GM12878 (cell line): ENCODE measurements around the gene CHIT1. TPM values are rescaled to one million over a fixed set of nuclear protein-coding genes. Genes with fewer than 3 reads are reported as not detected.

ENCODE experiments used
- ATAC-seq: fragments of 200-7000 bp; cut with Tn5 transposase; 3 replicates; pipeline ENCODE4 v1.9.1; 2020; ENCODE audit warnings: mild to moderate bottlenecking, moderate library complexity
- BruUV-seq: library from RNA; stranded (reverse); fragments of 400-500 nt; replicated peaks from 2 replicates; lab custom pipeline; 2021; lab: Mats Ljungman, UMichigan
- CTCF ChIA-PET: fragments of 300-600 bp; sonication (Branson Sonifier 250); formaldehyde crosslinking; extraction: SDS; loops from one replicate; lab custom pipeline; 2021; ENCODE audit warnings: inconsistent platforms; lab: Yijun Ruan, JAX
- POLR2A ChIA-PET: fragments of 350-600 bp; formaldehyde crosslinking; extraction: SDS; loops from one replicate; lab custom pipeline; 2021; ENCODE audit warnings: inconsistent platforms; lab: Charles Lee
- RAD21 ChIA-PET: fragments of 300-600 bp; sonication (Branson Sonifier 250); formaldehyde crosslinking; loops from one replicate; lab custom pipeline; 2023; ENCODE audit warnings: antibody characterized with exemption; ENCODE audit not compliant: unreplicated experiment; lab: Charles Lee
- SMC1A ChIA-PET: fragments of 300-600 bp; sonication (Branson Sonifier 250); formaldehyde crosslinking; loops from one replicate; lab custom pipeline; 2023; ENCODE audit not compliant: unreplicated experiment, uncharacterized antibody; lab: Charles Lee
- DNase-seq: peaks from one replicate; pipeline ENCODE4 v3.0.0-alpha.2; 2011; ENCODE audit warnings: low read depth, low spot score
- FAIRE-seq: peaks from 3 replicates; lab custom pipeline; 2011; peaks lifted over from hg19 to GRCh38; lab: Jason Lieb, UNC
- H2AFZ ChIP-seq: 2 replicates; pipeline ENCODE4 v1.6.0; 2011; ENCODE audit warnings: low read depth, low read length, control low read depth; ENCODE audit not compliant: control insufficient read depth
- H3K27ac ChIP-seq: 2 replicates; pipeline ENCODE4 v1.5.1; 2011; ENCODE audit warnings: control low read depth; ENCODE audit not compliant: control insufficient read depth, insufficient read depth
- H3K27me3 ChIP-seq, 2 experiments: replicated peaks in 1 of 2; 2 replicates each; pipeline versions ENCODE4 v1.6.0 to v1.6.1; 2011; ENCODE audit warnings: low read length in 1 of 2; ENCODE audit not compliant: control insufficient read depth in 2 of 2, insufficient read depth in 2 of 2
- H3K36me3 ChIP-seq, 2 experiments: 2 replicates each; pipeline ENCODE4 v1.5.1; 2011; ENCODE audit warnings: low read length in 1 of 2; ENCODE audit not compliant: control insufficient read depth in 2 of 2, insufficient read depth in 2 of 2
- H3K4me1 ChIP-seq: 2 replicates; pipeline ENCODE4 v1.6.1; 2011; ENCODE audit warnings: mild to moderate bottlenecking, low read length, moderate library complexity, mixed read lengths; ENCODE audit not compliant: control insufficient read depth, insufficient read depth
- H3K4me2 ChIP-seq: 2 replicates; pipeline ENCODE4 v1.6.0; 2011; ENCODE audit warnings: control low read depth; ENCODE audit not compliant: control insufficient read depth, insufficient read depth
- H3K4me3 ChIP-seq: fragments of 200-600 bp; sonication (generic); 2 replicates; pipeline ENCODE4 v1.5.1; 2016
- H3K79me2 ChIP-seq: 2 replicates; pipeline ENCODE4 v1.6.0; 2011; ENCODE audit warnings: low read length; ENCODE audit not compliant: control insufficient read depth, insufficient read depth
- H3K9ac ChIP-seq: 2 replicates; pipeline ENCODE4 v1.8.0; 2011; ENCODE audit warnings: low read length, control low read depth, mixed read lengths; ENCODE audit not compliant: control insufficient read depth, insufficient read depth
- H3K9me3 ChIP-seq: replicated peaks from 3 replicates; pipeline ENCODE4 v1.5.1; 2011; ENCODE audit warnings: mild to moderate bottlenecking, low read length; ENCODE audit not compliant: control insufficient read depth, insufficient read depth
- H4K20me1 ChIP-seq: 2 replicates; pipeline ENCODE4 v1.6.0; 2011; ENCODE audit not compliant: control insufficient read depth, insufficient read depth
- ASH2L ChIP-seq: fragments of 300-600, 200-600 bp; sonication (generic); IDR thresholded peaks from 2 replicates; pipeline ENCODE4 v1.6.1; 2017; ENCODE audit warnings: low read depth, mild to moderate bottlenecking, borderline replicate concordance
- GATAD2B ChIP-seq: fragments of 450-650 bp; conservative IDR thresholded peaks from 2 replicates; pipeline ENCODE4 v1.6.1; 2017; ENCODE audit warnings: low read depth, mild to moderate bottlenecking, moderate library complexity
- TARDBP ChIP-seq: IDR thresholded peaks from 2 replicates; pipeline ENCODE4 v1.6.1; 2016; ENCODE audit warnings: borderline replicate concordance
- WGBS: methylation state at CpG from one replicate; pipeline ENCODE4 v1.1.6; 2016; ENCODE audit warnings: low lambda C conversion rate; ENCODE audit not compliant: insufficient replicate concordance, insufficient coverage; ENCODE audit errors: missing lambda C conversion rate; 5-methylcytosine and 5-hydroxymethylcytosine counted together
- in situ Hi-C: fragments of 300-500 bp; cut with MboI; formaldehyde crosslinking; loops from 9 replicates; pipeline ENCODE4 v1.14.3; 2018; ENCODE audit warnings: mixed read lengths
- intact Hi-C: fragments of 100-400 bp; cut with micrococcal nuclease; formaldehyde crosslinking; loops from one replicate; pipeline ENCODE4 v1.14.2; 2022; ENCODE audit not compliant: unreplicated experiment
- polyA plus RNA-seq, 11 experiments: library from polyadenylated mRNA; depleted of rRNA in 4 of 11; unstranded in 6 of 11; stranded (reverse) in 5 of 11; fragments of >200 nt; fragmentation: Nextera tagmentation in 4 of 11; fragmentation: Illumina TruSeq in 1 of 11; extraction: Ambion mirVana in 4 of 11; extraction: Trizol in 1 of 11; gene quantifications; 1 replicate in 1 of 11; 2 replicates in 10 of 11; pipeline versions ENCODE4 v1.2.1 to v1.2.3, GENCODE V29; 2011 to 2016; ENCODE audit warnings: inconsistent platforms in 2 of 11, missing spikeins in 2 of 11, low read depth in 1 of 11
- total RNA-seq, 4 experiments: library from RNA; depleted of rRNA in 3 of 4; stranded (reverse); fragments of >200 nt in 3 of 4; fragmentation: Illumina TruSeq in 1 of 4; extraction: Trizol in 1 of 4; gene quantifications; 2 replicates each; pipeline versions ENCODE4 v1.2.1 to v1.2.3, GENCODE V29; 2013 to 2021
- TF ChIP-seq, protein P1 (sequence below): fragments of 450-650 bp; IDR thresholded peaks from 2 replicates; pipeline ENCODE4 v1.6.1; 2017; ENCODE audit warnings: borderline replicate concordance
- TF ChIP-seq, protein P2 (sequence below): fragments of 450-650 bp; IDR thresholded peaks from 2 replicates; pipeline ENCODE4 v1.6.1; 2016; ENCODE audit warnings: mild to moderate bottlenecking, moderate library complexity, borderline replicate concordance
- TF ChIP-seq, protein P3 (sequence below): fragments of 450-650 bp; IDR thresholded peaks from 2 replicates; pipeline ENCODE4 v1.6.1; 2014; ENCODE audit warnings: mild to moderate bottlenecking

The CHIT1 gene
- total and polyA plus RNA-seq, 10 of the 15 experiments (the other 5 are each of a cell fraction or from before 2014, with no cell fraction given) = 0.02 to 2.1 (median 0.76) TPM

DNA sequence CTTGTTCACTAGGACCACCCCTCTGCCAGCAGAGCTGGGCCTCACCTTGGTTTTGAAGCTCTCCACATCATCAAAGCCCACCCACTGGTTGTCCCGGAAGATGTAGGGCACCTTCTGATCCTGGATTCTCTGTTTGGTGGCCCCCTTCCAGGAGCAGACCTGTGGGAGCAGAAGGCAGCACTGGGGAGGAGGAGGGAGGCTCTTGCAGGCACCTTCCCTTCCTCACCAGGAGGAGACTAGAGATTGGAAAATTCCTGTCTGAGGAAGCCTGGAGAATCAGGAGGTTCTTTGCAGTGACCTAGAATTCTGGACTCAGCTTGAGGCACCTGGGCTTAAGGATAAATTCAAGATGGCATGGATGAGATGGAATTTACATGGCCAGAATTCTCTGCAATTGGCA, 10.3 kb downstream of the CHIT1 start:
- no peak for FAIRE-seq
- Histone ChIP-seq H2AFZ (no peak overlapping the region), H3K27me3 (peaks cover 0 to 2% of the 10 kb centered on the region in 2 experiments; a peak in 2 of 4 replicates), H3K4me3 (no peak overlapping the region), H4K20me1 (no peaks in the 10 kb centered on the region), H3K4me2 (no peak overlapping the region), H3K9ac (no peak overlapping the region), H3K27ac (no peak overlapping the region), H3K36me3 (no peaks in the 10 kb centered on the region), H3K79me2 (no peaks in the 10 kb centered on the region), H3K4me1 (no peaks in the 10 kb centered on the region), H3K9me3 (no peaks in the 10 kb centered on the region)
- in situ Hi-C loops = loop anchor here (5.0 kb wide), 1 partner anchor 182 kb away; no protein-coding TSS in a partner anchor
- no peak for DNase-seq
- WGBS = 0% methylated on average over 1 of the region's 1 CpG
- intact Hi-C loops = no loop called here
- ChIA-PET POLR2A (no interaction called here), RAD21 (no interaction called here), SMC1A (interaction anchor here (0.6 to 1.2 kb wide), 4 partner anchors 17 to 180 kb away, joined by 3 read pairs; no protein-coding TSS in a partner anchor), CTCF (interaction anchor here (0.9 to 8.5 kb wide), 6 partner anchors 18 to 178 kb away, joined by 3 to 114 read pairs (median 40); no protein-coding TSS in a partner anchor)
- TF ChIP-seq, protein P1, sequence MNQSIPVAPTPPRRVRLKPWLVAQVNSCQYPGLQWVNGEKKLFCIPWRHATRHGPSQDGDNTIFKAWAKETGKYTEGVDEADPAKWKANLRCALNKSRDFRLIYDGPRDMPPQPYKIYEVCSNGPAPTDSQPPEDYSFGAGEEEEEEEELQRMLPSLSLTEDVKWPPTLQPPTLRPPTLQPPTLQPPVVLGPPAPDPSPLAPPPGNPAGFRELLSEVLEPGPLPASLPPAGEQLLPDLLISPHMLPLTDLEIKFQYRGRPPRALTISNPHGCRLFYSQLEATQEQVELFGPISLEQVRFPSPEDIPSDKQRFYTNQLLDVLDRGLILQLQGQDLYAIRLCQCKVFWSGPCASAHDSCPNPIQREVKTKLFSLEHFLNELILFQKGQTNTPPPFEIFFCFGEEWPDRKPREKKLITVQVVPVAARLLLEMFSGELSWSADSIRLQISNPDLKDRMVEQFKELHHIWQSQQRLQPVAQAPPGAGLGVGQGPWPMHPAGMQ = no peak
- TF ChIP-seq, protein P2, sequence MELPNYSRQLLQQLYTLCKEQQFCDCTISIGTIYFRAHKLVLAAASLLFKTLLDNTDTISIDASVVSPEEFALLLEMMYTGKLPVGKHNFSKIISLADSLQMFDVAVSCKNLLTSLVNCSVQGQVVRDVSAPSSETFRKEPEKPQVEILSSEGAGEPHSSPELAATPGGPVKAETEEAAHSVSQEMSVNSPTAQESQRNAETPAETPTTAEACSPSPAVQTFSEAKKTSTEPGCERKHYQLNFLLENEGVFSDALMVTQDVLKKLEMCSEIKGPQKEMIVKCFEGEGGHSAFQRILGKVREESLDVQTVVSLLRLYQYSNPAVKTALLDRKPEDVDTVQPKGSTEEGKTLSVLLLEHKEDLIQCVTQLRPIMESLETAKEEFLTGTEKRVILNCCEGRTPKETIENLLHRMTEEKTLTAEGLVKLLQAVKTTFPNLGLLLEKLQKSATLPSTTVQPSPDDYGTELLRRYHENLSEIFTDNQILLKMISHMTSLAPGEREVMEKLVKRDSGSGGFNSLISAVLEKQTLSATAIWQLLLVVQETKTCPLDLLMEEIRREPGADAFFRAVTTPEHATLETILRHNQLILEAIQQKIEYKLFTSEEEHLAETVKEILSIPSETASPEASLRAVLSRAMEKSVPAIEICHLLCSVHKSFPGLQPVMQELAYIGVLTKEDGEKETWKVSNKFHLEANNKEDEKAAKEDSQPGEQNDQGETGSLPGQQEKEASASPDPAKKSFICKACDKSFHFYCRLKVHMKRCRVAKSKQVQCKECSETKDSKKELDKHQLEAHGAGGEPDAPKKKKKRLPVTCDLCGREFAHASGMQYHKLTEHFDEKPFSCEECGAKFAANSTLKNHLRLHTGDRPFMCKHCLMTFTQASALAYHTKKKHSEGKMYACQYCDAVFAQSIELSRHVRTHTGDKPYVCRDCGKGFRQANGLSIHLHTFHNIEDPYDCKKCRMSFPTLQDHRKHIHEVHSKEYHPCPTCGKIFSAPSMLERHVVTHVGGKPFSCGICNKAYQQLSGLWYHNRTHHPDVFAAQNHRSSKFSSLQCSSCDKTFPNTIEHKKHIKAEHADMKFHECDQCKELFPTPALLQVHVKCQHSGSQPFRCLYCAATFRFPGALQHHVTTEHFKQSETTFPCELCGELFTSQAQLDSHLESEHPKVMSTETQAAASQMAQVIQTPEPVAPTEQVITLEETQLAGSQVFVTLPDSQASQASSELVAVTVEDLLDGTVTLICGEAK = no peak
- no peak for TF ChIP-seq ASH2L
- no peak for TF ChIP-seq TARDBP
- TF ChIP-seq GATAD2B = no peak
- TF ChIP-seq, protein P3, sequence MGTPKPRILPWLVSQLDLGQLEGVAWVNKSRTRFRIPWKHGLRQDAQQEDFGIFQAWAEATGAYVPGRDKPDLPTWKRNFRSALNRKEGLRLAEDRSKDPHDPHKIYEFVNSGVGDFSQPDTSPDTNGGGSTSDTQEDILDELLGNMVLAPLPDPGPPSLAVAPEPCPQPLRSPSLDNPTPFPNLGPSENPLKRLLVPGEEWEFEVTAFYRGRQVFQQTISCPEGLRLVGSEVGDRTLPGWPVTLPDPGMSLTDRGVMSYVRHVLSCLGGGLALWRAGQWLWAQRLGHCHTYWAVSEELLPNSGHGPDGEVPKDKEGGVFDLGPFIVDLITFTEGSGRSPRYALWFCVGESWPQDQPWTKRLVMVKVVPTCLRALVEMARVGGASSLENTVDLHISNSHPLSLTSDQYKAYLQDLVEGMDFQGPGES = no peak
- no peak for ATAC-seq
- no TSS peak for BruUV-seq
